ENCODE results near the gene KCNAB2. TPM values are rescaled to one million over a fixed set of nuclear protein-coding genes. Genes with fewer than 3 reads are reported as not detected.

Gene KCNAB2
- total and polyA plus RNA-seq, 2 experiments from 2014 or later, result 3.1 to 3.5 TPM

DNA sequence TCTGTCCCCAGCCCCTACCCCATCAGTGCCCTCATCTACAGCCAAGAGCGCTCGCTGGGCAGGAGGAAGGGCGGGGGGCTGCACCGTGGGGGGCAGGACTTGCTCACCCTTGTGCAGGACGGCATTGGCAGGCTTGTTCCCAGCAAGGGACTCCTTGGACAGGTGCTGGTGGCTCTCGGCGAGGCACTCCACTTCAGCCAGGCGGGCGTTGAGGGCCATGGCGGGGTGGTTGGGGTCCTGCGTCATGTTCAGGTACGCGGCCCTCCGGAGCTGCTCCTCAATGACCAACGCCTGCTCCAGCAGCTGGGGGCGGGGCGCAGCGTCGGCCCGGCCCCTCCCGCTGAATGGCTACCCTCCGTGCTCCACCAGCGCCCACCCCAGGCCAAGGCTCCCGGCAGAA, 64.0 kb downstream of the KCNAB2 start:
- Histone ChIP-seq H3K4me1 (ENCODE audit: insufficient read depth) (no peaks in the 10 kb centered on the region), H3K27ac (no peak overlapping the region), H2AFZ (no peak overlapping the region)

GRCh38 chr1:6110326-6110725, 64.6 kb downstream of the KCNAB2 start:
- no peak overlapping the region for H2AFZ ChIP-seq
- H3K4me3 ChIP-seq, result no peak overlapping the region
- no peaks in the 10 kb centered on the region for H3K9me3 ChIP-seq (ENCODE audit: low read depth)
- H3K4me2 ChIP-seq, result no peak overlapping the region
- no peak overlapping the region for H3K27ac ChIP-seq
- H3K4me1 ChIP-seq (ENCODE audit: insufficient read depth), result no peaks in the 10 kb centered on the region
- no peak for DNase-seq (ENCODE audit: low spot score)
- peaks cover 3% of the 10 kb centered on the region for H3K27me3 ChIP-seq
- no peaks in the 10 kb centered on the region for H3K79me2 ChIP-seq
- no peak for TF ChIP-seq EZH2 (IDR thresholded peaks at IDR 0.05; ENCODE audit: borderline replicate concordance)
- no peak for TF ChIP-seq EZH2phosphoT487 (IDR thresholded peaks at IDR 0.05; ENCODE audit: low read depth, severe bottlenecking, unreplicated experiment)
- TF ChIP-seq, protein P1, sequence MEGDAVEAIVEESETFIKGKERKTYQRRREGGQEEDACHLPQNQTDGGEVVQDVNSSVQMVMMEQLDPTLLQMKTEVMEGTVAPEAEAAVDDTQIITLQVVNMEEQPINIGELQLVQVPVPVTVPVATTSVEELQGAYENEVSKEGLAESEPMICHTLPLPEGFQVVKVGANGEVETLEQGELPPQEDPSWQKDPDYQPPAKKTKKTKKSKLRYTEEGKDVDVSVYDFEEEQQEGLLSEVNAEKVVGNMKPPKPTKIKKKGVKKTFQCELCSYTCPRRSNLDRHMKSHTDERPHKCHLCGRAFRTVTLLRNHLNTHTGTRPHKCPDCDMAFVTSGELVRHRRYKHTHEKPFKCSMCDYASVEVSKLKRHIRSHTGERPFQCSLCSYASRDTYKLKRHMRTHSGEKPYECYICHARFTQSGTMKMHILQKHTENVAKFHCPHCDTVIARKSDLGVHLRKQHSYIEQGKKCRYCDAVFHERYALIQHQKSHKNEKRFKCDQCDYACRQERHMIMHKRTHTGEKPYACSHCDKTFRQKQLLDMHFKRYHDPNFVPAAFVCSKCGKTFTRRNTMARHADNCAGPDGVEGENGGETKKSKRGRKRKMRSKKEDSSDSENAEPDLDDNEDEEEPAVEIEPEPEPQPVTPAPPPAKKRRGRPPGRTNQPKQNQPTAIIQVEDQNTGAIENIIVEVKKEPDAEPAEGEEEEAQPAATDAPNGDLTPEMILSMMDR (IDR thresholded peaks at IDR 0.05; ENCODE audit: poor library complexity), result no peak
- WGBS (ENCODE audit: low lambda C conversion rate, missing lambda C conversion rate), result 91% methylated on average over 9 of the region's 15 CpGs
- no peaks in the 10 kb centered on the region for H3K36me3 ChIP-seq (replicated peaks; ENCODE audit: insufficient read depth, low read depth)
- H3K9me2 ChIP-seq (replicated peaks; ENCODE audit: insufficient read depth), result no peaks in the 10 kb centered on the region
- no peaks in the 10 kb centered on the region for H4K20me1 ChIP-seq (ENCODE audit: insufficient read depth, poor library complexity, severe bottlenecking)

More for the DNA sequence above, 64.0 kb downstream of the KCNAB2 start:
- WGBS (ENCODE audit: low lambda C conversion rate, missing lambda C conversion rate), result 65% methylated on average over 13 of the region's 24 CpGs
- no peak for DNase-seq (ENCODE audit: low spot score)
- TF ChIP-seq EZH2 (IDR thresholded peaks at IDR 0.05; ENCODE audit: borderline replicate concordance) (no peak), EZH2phosphoT487 (IDR thresholded peaks at IDR 0.05; ENCODE audit: low read depth, severe bottlenecking, unreplicated experiment) (no peak)
- TF ChIP-seq, protein P1 (IDR thresholded peaks at IDR 0.05; ENCODE audit: poor library complexity), result no peak
- Histone ChIP-seq H3K4me2 (no peak overlapping the region), H3K79me2 (no peaks in the 10 kb centered on the region), H3K27me3 (peaks cover 3% of the 10 kb centered on the region), H3K4me3 (no peak overlapping the region), H3K9me3 (ENCODE audit: low read depth) (no peaks in the 10 kb centered on the region), H3K36me3 (replicated peaks; ENCODE audit: insufficient read depth, low read depth) (no peaks in the 10 kb centered on the region), H3K9me2 (replicated peaks; ENCODE audit: insufficient read depth) (no peaks in the 10 kb centered on the region), H4K20me1 (ENCODE audit: insufficient read depth, poor library complexity, severe bottlenecking) (no peaks in the 10 kb centered on the region)

GRCh38 chr1:6111571-6111970, 65.9 kb downstream of the KCNAB2 start:
- no peak for DNase-seq (ENCODE audit: low spot score)
- H4K20me1 ChIP-seq (ENCODE audit: insufficient read depth, poor library complexity, severe bottlenecking), result no peaks in the 10 kb centered on the region
- peaks cover 3% of the 10 kb centered on the region for H3K27me3 ChIP-seq
- no peak for TF ChIP-seq EZH2 (IDR thresholded peaks at IDR 0.05; ENCODE audit: borderline replicate concordance)
- TF ChIP-seq, protein P1 (IDR thresholded peaks at IDR 0.05; ENCODE audit: poor library complexity), result no peak
- TF ChIP-seq EZH2phosphoT487 (IDR thresholded peaks at IDR 0.05; ENCODE audit: low read depth, severe bottlenecking, unreplicated experiment), result no peak
- H3K9me2 ChIP-seq (replicated peaks; ENCODE audit: insufficient read depth), result no peaks in the 10 kb centered on the region
- H3K4me1 ChIP-seq (ENCODE audit: insufficient read depth), result no peaks in the 10 kb centered on the region
- H2AFZ ChIP-seq, result no peak overlapping the region
- H3K36me3 ChIP-seq (replicated peaks; ENCODE audit: insufficient read depth, low read depth), result no peaks in the 10 kb centered on the region
- WGBS (ENCODE audit: low lambda C conversion rate, missing lambda C conversion rate), result 91% methylated on average over 24 of the region's 24 CpGs
- H3K4me3 ChIP-seq, result no peak overlapping the region
- H3K27ac ChIP-seq, result no peak overlapping the region
- H3K4me2 ChIP-seq, result no peak overlapping the region
- H3K79me2 ChIP-seq, result no peaks in the 10 kb centered on the region
- no peaks in the 10 kb centered on the region for H3K9me3 ChIP-seq (ENCODE audit: low read depth)

Measured in hepatocyte (in vitro differentiated cells).